Activated CD4-positive, alpha-beta T cell treated with anti-CD3 and anti-CD28 coated beads, Interleukin-2, amount 10 ng/mL, durations not matched to agents 24 days and 14 days (primary cell): ENCODE data around the gene NR4A1. TPM values are rescaled to one million over a fixed set of nuclear protein-coding genes. Genes with fewer than 3 reads are reported as not detected.

ENCODE experiments used
- DNase-seq: peaks from one replicate; pipeline ENCODE4 v3.0.0; 2022
- H3K27ac Mint-ChIP-seq: one replicate; pipeline ENCODE4 v1.8.0; 2022; ENCODE audit warnings: mild to moderate bottlenecking, mixed read lengths
- H3K27me3 Mint-ChIP-seq: one replicate; pipeline ENCODE4 v1.8.0; 2022; ENCODE audit warnings: mixed read lengths
- H3K36me3 Mint-ChIP-seq: one replicate; pipeline ENCODE4 v1.8.0; 2022; ENCODE audit warnings: low read depth, mild to moderate bottlenecking, mixed read lengths
- H3K4me1 Mint-ChIP-seq: one replicate; pipeline ENCODE4 v1.8.0; 2021; ENCODE audit warnings: mixed read lengths
- H3K4me3 Mint-ChIP-seq: one replicate; pipeline ENCODE4 v1.8.0; 2022; ENCODE audit warnings: mild to moderate bottlenecking, moderate library complexity, mixed read lengths
- H3K9me3 Mint-ChIP-seq: one replicate; pipeline ENCODE4 v1.8.0; 2021; ENCODE audit warnings: mixed read lengths
- intact Hi-C: fragments of 100-400 bp; cut with micrococcal nuclease; formaldehyde crosslinking; loops from one replicate; pipeline ENCODE4 v1.15.1; 2023
- total RNA-seq: library from RNA; stranded (reverse); gene quantifications from 2 replicates; pipeline ENCODE4 v1.2.3, GENCODE V29; 2022

NR4A1 gene
- total RNA-seq, 1 donor from 2014 or later: 57.7 TPM

DNA sequence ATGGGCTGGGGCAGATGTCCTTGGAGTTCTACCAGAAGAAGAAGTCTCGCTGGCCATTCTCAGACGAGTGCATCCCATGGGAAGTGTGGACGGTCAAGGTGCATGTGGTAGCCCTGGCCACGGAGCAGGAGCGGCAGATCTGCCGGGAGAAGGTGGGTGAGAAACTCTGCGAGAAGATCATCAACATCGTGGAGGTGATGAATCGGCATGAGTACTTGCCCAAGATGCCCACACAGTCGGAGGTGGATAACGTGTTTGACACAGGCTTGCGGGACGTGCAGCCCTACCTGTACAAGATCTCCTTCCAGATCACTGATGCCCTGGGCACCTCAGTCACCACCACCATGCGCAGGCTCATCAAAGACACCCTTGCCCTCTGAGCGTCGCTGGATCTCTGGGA, 25.6 kb downstream of the NR4A1 start:
- H3K9me3 Mint-ChIP-seq: no peaks in the 10 kb centered on the region
- peaks cover 48% of the 10 kb centered on the region for H3K36me3 Mint-ChIP-seq
- intact Hi-C loops: no loop called here

DNA sequence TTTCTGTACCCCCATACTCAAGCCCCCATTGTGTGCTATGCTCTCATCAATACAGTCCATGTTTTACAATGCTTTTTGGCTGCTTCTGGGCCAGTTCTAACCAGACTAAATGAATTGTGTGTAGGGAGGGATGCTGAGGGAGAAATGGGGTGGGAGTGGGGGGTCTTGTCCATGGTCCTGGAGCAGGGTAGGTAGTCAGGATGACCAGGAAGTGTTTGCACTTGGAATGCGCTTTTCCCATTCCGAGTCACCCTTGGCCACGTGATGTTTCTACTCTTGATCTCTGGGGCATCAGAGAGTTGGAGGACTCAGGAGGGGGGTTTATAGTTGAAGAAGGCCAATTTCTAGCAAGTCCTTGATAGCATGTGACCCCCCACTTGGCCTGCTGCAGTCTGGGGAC, 27.0 kb downstream of the NR4A1 start:
- DNase-seq: no peak
- Mint-ChIP-seq H3K9me3 (no peaks in the 10 kb centered on the region), H3K36me3 (peaks cover 37% of the 10 kb centered on the region), H3K27ac (no peak overlapping the region), H3K27me3 (no peaks in the 10 kb centered on the region), H3K4me1 (peaks cover 12% of the 10 kb centered on the region), H3K4me3 (no peak overlapping the region)
- intact Hi-C loops: no loop called here

More for the DNA sequence above, 25.6 kb downstream of the NR4A1 start:
- no peak for DNase-seq
- Mint-ChIP-seq H3K4me3 (no peak overlapping the region), H3K27me3 (no peaks in the 10 kb centered on the region), H3K4me1 (peaks cover 20% of the 10 kb centered on the region), H3K27ac (no peak overlapping the region)

DNA sequence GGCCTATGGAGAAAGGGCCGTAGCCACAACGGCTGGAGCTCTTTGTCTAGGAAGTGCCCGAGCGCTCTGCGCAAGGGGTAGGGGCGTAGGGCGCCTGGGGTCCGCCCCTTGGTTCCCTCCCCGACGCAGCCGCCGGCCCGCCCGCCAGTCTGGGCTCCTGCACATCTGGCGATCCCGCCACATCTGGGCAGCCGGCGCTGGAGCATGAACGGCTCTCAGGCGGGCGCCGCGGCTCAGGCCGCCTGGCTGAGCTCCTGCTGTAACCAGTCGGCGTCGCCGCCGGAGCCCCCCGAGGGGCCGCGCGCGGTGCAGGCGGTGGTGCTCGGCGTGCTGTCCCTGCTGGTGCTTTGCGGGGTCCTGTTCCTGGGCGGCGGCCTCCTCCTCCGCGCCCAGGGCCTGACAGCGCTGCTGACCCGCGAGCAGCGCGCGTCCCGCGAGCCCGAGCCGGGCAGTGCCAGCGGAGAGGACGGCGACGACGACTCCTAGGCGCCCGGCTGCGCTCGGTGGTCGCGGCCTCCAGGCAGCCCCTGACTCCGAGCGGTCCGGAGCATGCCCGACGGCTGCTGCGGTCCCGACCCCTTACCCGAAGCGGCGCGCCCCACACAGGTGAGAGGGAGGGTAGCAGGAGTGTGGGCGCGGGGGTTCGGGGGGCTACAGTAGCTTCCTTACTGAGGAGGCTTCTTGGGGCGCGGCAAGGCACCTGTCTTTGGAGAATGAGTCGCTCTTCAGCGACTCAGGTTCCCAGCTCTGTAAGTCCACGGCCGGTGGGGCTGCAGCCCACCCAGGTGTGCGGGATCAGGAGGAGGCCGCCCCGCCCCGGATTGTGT, 28.5 kb downstream of the NR4A1 start, which contains the start of gene SMIM41:
SMIM41 (plus strand) TSS at position 129 of the 827 bp plus-strand sequence; CDS start at position 205, 76 bp downstream.
- no peak within 1 kb of the TSS for H3K4me3 Mint-ChIP-seq
- peaks cover 24% of the 10 kb centered on the region for H3K36me3 Mint-ChIP-seq
- H3K4me1 Mint-ChIP-seq: peaks cover 7% of the 10 kb centered on the region
- no peak within 1 kb of the TSS for H3K27ac Mint-ChIP-seq
- DNase-seq: no peak
- intact Hi-C loops: loop anchor here (5.0 kb wide), 1 partner anchor 43 kb away; no protein-coding TSS in a partner anchor
- H3K9me3 Mint-ChIP-seq: no peaks in the 10 kb centered on the region
- no peaks in the 10 kb centered on the region for H3K27me3 Mint-ChIP-seq

DNA sequence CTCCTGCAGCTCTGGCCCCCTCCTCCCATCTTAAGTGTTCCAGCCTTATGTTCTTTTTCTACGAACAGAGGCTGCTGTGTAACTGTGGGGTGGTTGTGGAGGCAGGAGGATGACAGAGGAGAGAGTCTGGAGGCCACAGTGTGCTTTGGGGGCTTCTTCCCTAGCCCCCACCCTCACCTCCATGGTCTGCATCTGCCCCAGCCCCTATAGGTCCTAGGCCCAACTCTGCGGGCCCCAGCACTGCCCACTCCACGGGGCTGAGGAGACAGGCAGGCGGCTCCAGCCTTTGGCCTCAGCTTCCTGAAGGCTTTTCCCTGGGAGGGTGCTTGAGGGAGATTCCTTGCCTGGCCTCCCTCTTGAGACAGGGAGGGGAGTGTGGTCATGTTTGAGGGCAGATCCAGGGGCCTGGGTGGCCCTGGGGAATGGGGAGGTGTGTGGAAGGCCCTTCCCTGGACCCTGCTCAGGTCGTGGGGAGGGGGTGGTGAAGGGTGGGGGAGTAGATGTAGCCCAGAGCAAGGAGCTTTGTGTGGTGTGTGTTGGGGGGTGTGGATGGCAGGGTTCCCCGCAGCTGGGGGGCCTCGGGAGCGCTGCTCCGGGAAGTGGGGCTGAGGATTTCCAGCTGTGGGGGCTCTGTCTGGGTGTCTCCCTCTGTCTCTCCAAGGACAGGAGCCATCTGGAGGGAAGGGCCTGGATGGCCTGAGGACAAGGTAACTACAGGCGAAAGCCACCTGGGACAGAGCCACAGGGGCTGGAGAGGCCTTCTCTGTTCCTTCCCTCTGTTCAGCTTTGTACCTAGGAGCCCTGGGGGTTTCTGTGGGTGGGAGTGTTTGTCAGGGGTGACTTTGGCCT, 29.4 kb downstream of the NR4A1 start:
- no peak overlapping the region for H3K4me3 Mint-ChIP-seq
- H3K4me1 Mint-ChIP-seq: peaks cover 7% of the 10 kb centered on the region
- peaks cover 21% of the 10 kb centered on the region for H3K36me3 Mint-ChIP-seq
- no peaks in the 10 kb centered on the region for H3K27me3 Mint-ChIP-seq
- intact Hi-C loops: loop anchor here (5.0 kb wide), 1 partner anchor 42 kb away; no protein-coding TSS in a partner anchor
- H3K27ac Mint-ChIP-seq: no peak overlapping the region
- no peak for DNase-seq
- H3K9me3 Mint-ChIP-seq: no peaks in the 10 kb centered on the region

DNA sequence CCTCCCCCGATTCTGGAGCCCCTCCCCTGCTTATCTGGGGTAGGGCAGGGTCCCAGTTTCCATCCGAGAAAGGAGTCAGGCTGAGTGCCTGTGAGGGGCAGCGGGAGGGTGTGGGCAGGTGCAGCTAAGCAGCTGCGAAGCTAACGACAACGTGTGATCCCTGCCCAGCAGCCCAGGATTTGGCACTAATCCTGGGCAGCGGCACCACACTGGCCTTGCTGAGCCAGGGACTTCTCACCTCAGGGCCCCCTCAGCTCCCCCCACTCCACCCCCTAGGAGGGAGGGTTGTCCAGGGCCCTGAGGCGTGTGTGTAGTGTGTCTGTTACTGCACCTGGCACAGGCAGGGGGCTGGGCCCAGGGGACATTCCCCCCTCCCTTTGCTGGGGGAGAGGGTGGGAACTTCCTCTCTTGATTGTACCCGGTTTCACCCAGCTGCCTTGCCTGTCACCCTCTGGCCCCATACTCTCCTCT, 30.1 kb downstream of the NR4A1 start:
- Mint-ChIP-seq H3K9me3 (no peaks in the 10 kb centered on the region), H3K4me1 (peaks cover 7% of the 10 kb centered on the region), H3K36me3 (peaks cover 18% of the 10 kb centered on the region), H3K27ac (no peak overlapping the region), H3K4me3 (no peak overlapping the region), H3K27me3 (no peaks in the 10 kb centered on the region)
- intact Hi-C loops: loop anchor here (5.0 kb wide), 1 partner anchor 41 kb away; no protein-coding TSS in a partner anchor
- no peak for DNase-seq

DNA sequence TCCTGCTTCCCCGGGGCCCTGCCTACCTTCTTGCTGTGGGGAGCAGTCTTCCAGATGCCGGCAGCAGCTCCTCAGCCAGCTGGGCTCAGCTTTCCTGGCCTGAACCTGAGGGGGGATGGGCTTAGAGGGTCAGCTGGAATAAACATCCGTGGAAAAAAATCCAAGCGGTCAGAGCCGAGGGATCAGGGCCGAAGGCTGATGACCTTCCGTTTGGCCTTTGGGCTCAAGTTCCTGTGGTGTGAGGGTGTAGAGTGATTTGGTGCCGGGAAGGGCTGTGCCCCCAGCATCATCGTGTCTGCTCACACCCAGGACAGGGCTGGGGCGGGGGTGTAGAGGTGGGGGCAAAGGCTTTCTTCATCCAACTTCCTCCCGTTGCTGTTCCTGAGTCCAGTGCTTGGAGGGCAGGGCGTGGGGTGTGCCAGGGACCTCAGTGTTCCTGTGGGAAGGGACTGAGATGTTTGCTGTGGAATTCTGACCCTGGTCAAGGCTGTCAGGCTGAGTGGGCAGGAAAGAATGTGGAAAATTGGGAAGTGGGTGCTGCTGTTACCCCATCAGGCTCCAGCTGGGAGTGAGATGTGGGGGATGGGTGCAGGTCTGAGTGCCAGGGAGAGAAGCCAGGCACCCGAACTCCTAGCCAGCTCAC, 30.9 kb downstream of the NR4A1 start:
- H3K9me3 Mint-ChIP-seq: no peaks in the 10 kb centered on the region
- peaks cover 7% of the 10 kb centered on the region for H3K4me1 Mint-ChIP-seq
- intact Hi-C loops: loop anchor here (5.0 kb wide), 1 partner anchor 40 kb away; no protein-coding TSS in a partner anchor
- no peak overlapping the region for H3K4me3 Mint-ChIP-seq
- H3K27me3 Mint-ChIP-seq: peaks cover 4% of the 10 kb centered on the region
- peaks cover 11% of the 10 kb centered on the region for H3K36me3 Mint-ChIP-seq
- no peak for DNase-seq
- H3K27ac Mint-ChIP-seq: no peak overlapping the region

DNA sequence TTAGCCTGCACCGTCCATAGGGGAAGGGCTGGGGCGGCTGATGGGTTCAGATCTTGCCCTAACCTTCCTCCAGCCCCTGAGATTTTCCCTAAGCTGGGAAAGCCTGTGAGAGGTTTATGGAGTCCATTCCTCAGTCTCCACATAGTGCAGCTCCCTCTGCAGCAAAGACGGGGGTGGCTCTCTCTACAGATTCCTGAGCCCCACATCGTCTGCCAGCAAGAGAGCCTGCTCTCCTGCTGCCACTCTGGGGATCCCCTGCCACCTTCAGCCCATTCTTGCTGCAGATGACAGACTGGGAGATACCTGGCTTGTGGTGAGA, 31.4 kb downstream of the NR4A1 start:
- intact Hi-C loops: loop anchor here (5.0 kb wide), 1 partner anchor 40 kb away; no protein-coding TSS in a partner anchor
- no peaks in the 10 kb centered on the region for H3K9me3 Mint-ChIP-seq
- H3K4me1 Mint-ChIP-seq: peaks cover 7% of the 10 kb centered on the region
- no peak for DNase-seq
- peaks cover 8% of the 10 kb centered on the region for H3K36me3 Mint-ChIP-seq
- H3K4me3 Mint-ChIP-seq: no peak overlapping the region
- H3K27me3 Mint-ChIP-seq: peaks cover 7% of the 10 kb centered on the region
- H3K27ac Mint-ChIP-seq: no peak overlapping the region

DNA sequence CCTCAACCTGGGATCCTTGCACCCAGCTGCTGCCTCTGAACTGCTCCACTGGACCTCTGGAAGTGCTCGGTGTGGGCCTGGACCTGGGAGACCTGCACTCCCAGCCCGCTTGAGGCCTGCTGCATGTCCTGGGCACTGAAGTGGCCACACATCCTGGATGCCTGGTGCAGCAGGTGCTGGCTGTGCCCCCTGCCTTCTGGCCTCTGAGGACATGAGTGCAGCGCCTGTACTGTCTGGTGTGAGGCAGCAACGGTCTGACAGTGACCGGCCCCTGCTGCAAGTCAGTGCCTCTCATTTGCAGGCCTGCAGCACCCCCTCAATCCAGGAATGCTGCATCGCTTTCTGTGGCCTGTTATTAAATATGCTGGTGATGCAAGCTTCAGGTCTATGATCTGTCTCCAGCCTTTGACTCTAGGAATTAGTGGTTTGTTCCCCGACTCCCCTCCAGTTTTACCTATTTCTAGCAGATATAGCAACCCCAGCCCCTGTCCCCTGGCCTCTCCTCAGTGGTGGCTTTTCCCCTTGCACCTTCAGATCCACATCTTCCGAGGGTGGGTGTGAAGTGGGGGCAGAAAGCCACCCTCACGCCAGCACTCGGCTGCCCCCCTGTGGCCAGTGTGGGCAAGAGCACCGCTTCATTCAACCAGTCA, 31.9 kb downstream of the NR4A1 start:
- Mint-ChIP-seq H3K9me3 (no peaks in the 10 kb centered on the region), H3K27me3 (peaks cover 12% of the 10 kb centered on the region), H3K4me1 (peaks cover 7% of the 10 kb centered on the region), H3K4me3 (no peak overlapping the region), H3K36me3 (peaks cover 3% of the 10 kb centered on the region), H3K27ac (peak overlapping the region; percentile 3)
- peak; percentile 91 for DNase-seq
- intact Hi-C loops: loop anchor here (1.0 to 5.0 kb wide), 3 partner anchors 14 to 58 kb away; partner anchors contain the start of gene ATG101

DNA sequence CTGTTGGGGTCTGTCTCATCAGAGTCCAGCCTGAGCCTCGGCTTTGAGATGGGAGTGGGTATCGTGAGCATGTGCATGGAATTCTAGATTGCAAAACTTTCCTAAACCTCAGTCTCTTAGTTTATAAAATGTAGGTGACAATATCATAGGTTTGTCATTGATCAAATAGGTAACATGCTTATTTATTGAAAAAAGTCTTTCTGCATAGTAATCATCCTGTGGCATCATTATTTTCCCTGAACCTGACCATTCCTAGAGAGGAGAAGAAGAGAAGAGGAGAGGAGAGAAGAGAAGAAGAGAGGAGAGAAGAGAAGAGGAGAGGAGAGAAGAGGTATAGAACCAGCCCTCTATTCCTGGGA, 32.4 kb downstream of the NR4A1 start:
- Mint-ChIP-seq H3K36me3 (peaks cover 2% of the 10 kb centered on the region), H3K27me3 (peaks cover 15% of the 10 kb centered on the region), H3K4me1 (peaks cover 7% of the 10 kb centered on the region), H3K4me3 (no peak overlapping the region), H3K27ac (peak overlapping the region; percentile 3), H3K9me3 (no peaks in the 10 kb centered on the region)
- intact Hi-C loops: loop anchor here (1.0 to 5.0 kb wide), 3 partner anchors 14 to 58 kb away; partner anchors contain the start of gene ATG101
- no peak for DNase-seq

DNA sequence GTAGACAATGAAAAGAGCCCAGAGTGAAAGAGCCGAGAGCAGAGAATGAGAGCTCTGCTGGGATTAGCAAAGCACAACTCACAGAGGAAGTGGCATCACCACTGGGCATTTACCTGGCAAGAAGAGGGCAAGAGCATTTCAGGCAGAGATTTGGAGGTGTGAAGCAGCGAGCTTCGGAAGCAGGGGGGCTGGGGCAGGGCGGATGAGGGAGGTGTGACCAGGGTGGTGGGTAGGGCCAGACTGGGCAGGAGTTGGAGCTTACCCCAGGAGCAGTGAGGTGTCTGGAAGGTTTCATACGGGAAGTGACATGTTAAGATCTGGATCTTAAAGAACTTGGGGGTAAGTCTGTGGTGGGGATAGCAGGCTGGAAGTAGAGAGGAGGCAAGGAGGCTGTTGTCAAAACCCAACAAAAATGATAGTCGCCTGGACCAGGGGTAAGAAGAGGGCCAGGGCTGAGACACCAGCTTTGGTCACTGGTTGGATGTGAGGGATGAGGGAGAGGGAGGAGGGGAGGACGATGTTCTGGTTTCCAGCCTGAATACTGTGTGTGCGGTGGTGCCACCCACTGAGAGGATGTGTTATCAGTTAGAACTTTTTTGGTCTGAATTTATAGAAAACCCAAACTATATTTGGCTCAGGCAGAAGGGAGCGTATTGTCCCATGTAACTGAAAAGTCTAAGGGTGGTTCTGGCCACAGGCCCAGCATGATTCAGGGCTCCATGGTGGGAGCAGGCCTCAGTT, 33.4 kb downstream of the NR4A1 start:
- no peak for DNase-seq
- Mint-ChIP-seq H3K27ac (no peak overlapping the region), H3K4me3 (no peak overlapping the region), H3K27me3 (peaks cover 20% of the 10 kb centered on the region), H3K4me1 (peaks cover 7% of the 10 kb centered on the region), H3K36me3 (no peaks in the 10 kb centered on the region), H3K9me3 (no peaks in the 10 kb centered on the region)
- intact Hi-C loops: loop anchor here (5.0 kb wide), 1 partner anchor 38 kb away; no protein-coding TSS in a partner anchor

DNA sequence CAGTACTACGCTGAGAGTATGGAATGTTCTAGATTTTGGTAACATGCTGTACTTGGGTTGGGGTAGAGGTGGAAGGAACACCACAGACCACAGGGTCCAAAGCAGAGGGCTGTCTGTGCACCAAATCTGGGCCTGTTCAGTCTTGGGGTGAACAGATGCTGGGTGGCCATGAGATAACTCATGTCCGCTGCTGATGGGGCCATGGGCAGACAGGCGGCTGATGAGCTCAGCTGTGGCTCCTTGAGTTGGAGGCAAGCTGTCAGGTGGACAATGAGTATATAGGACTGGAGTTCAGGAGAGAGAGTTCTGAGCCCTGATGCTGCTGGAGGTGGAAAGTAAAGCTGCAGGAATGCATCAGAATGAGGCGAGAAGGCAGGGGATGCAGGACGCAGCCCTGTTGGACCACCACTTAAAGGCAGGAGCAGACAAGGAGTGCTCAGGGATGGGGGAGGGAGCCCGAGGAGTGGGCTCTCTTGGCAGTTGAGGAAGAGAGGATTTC, 34.5 kb downstream of the NR4A1 start:
- intact Hi-C loops: no loop called here
- no peak overlapping the region for H3K4me3 Mint-ChIP-seq
- H3K27ac Mint-ChIP-seq: no peak overlapping the region
- peaks cover 31% of the 10 kb centered on the region for H3K27me3 Mint-ChIP-seq
- no peaks in the 10 kb centered on the region for H3K9me3 Mint-ChIP-seq
- H3K36me3 Mint-ChIP-seq: no peaks in the 10 kb centered on the region
- peaks cover 7% of the 10 kb centered on the region for H3K4me1 Mint-ChIP-seq
- DNase-seq: no peak

DNA sequence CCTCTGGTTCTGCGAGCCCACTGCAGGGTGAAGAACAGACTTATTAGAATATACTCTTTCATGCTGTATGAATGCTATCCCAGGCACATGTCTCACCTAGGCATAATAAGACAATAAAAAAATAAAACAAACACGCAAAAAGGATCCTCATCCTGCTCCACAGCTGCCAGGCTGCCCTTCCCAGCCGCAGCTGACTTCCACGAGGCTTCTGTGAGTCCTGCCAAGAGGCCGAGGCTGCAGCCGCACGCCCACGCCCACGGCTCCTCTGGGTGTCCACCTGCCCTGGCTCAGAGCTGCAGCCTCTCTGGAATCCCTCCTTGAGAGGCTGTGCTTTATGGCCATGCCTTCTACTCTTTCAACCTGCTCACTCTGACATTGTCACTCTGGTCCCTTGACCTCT, 35.1 kb downstream of the NR4A1 start:
- intact Hi-C loops: no loop called here
- peaks cover 37% of the 10 kb centered on the region for H3K27me3 Mint-ChIP-seq
- no peak for DNase-seq
- H3K27ac Mint-ChIP-seq: no peak overlapping the region
- H3K9me3 Mint-ChIP-seq: no peaks in the 10 kb centered on the region
- H3K36me3 Mint-ChIP-seq: no peaks in the 10 kb centered on the region
- no peak overlapping the region for H3K4me3 Mint-ChIP-seq
- H3K4me1 Mint-ChIP-seq: peaks cover 7% of the 10 kb centered on the region
